Stimulated activated naive CD8-positive, alpha-beta T cell treated with anti-CD3 and anti-CD28 coated beads, Interleukin-15, Interleukin-2, amounts not matched to agents 100 ng/mL and 50 ng/mL, for 24 hours (primary cell): ENCODE results near the gene PARD3B.

Experiments used
- H3K27ac Mint-ChIP-seq: one replicate; pipeline ENCODE4 v1.8.0; 2021; ENCODE audit warnings: mild to moderate bottlenecking, mixed read lengths
- H3K27me3 Mint-ChIP-seq: one replicate; pipeline ENCODE4 v1.8.0; 2021; ENCODE audit warnings: mixed read lengths
- H3K36me3 Mint-ChIP-seq: one replicate; pipeline ENCODE4 v1.8.0; 2021; ENCODE audit warnings: low read depth, mixed read lengths
- H3K4me1 Mint-ChIP-seq: one replicate; pipeline ENCODE4 v1.8.0; 2021; ENCODE audit warnings: low read depth, mixed read lengths
- H3K4me3 Mint-ChIP-seq: one replicate; pipeline ENCODE4 v1.8.0; 2021; ENCODE audit warnings: mild to moderate bottlenecking, mixed read lengths
- H3K9me3 Mint-ChIP-seq: one replicate; pipeline ENCODE4 v1.8.0; 2021; ENCODE audit warnings: mixed read lengths

PARD3B gene

GRCh38 chr2:205662206-205662965 lies 1117.1 kb downstream of the PARD3B start:
- no peak overlapping the region for H3K4me3 Mint-ChIP-seq
- no peaks in the 10 kb centered on the region for H3K27me3 Mint-ChIP-seq
- no peak overlapping the region for H3K27ac Mint-ChIP-seq
- H3K9me3 Mint-ChIP-seq = no peaks in the 10 kb centered on the region
- H3K4me1 Mint-ChIP-seq = peaks cover 28% of the 10 kb centered on the region
- H3K36me3 Mint-ChIP-seq = no peaks in the 10 kb centered on the region

GRCh38 chr2:205665791-205666190 lies 1120.5 kb downstream of the PARD3B start:
- peaks cover 9% of the 10 kb centered on the region for H3K27me3 Mint-ChIP-seq
- no peaks in the 10 kb centered on the region for H3K9me3 Mint-ChIP-seq
- peaks cover 18% of the 10 kb centered on the region for H3K4me1 Mint-ChIP-seq
- H3K4me3 Mint-ChIP-seq = no peak overlapping the region
- no peaks in the 10 kb centered on the region for H3K36me3 Mint-ChIP-seq
- no peak overlapping the region for H3K27ac Mint-ChIP-seq
